ENCODE measurements around the gene CA10.

The CA10 gene

DNA sequence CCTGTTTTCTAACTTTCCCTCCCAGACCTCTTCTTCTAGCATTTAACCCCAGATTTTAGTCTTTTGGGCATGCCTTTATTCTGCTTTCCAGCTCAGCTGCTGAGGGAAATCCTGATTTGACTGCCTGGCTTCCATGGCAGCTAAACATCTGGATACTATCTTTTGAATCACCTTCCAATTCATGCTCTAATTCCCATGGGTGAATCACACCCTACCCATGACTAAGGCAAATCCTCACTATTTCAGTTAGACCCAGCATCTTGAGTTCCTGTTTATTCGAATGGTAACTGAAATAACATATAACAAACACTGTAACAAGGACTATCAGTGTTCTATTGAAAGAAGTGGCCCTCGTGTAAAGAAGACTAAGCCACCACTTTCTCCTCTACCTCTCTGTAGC, 29.8 kb downstream of the CA10 start:
- no peak for TF ChIP-seq CTCF (IDR thresholded peaks at IDR 0.05; ENCODE audit: extremely low read depth, missing control alignments)
- DNase-seq (ENCODE audit: low spot score) = no peak

DNA sequence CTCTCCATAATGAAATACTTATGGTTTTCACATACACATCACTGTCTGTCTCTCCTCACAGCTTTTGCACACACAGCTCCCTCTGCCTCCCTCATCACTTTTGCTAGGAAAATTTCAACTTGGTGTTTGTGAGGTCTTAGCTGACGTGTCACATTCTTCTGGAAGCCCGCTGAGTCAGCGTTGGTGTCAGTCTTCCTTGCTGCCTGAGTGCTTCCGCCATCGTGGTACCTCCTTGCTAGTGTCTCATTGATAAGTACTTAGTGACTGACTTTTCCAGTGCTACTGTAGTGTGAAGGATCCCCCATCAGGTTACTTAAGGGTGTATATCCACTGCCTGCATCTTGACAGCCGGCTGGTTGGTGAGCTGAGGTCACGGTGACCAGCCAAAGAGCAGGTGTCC, 33.5 kb downstream of the CA10 start:
- no peak for TF ChIP-seq CTCF (IDR thresholded peaks at IDR 0.05; ENCODE audit: extremely low read depth, missing control alignments)
- no peak for DNase-seq (ENCODE audit: low spot score)

GRCh38 chr17:52124561-52124960, 34.0 kb downstream of the CA10 start:
- no peak for TF ChIP-seq CTCF (IDR thresholded peaks at IDR 0.05; ENCODE audit: extremely low read depth, missing control alignments)
- no peak for DNase-seq (ENCODE audit: low spot score)

DNA sequence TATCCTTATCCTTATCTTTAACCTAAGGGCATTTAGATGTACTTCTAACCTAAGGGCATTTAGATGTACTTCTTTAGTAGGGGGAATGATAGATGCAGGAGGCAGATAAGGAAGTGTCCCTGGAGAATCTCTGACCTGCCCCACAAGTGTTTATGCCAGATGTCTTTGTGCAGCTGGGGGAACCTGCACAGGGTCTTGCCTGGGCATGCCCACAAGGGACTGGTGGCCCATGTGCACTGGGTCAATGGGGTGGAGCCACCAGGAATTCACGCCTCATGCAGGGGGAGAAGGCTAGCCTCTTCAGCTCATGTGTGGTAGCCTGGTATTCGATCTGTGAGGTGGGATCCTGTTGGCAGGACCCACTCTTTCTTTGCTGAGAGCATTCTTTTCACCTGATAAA, 38.0 kb downstream of the CA10 start:
- no peak for TF ChIP-seq CTCF (IDR thresholded peaks at IDR 0.05; ENCODE audit: extremely low read depth, missing control alignments)
- no peak for DNase-seq (ENCODE audit: low spot score)

GRCh38 chr17:52110923-52111581, 47.5 kb downstream of the CA10 start:
- no peak for DNase-seq (ENCODE audit: low spot score)
- no peak for TF ChIP-seq CTCF (IDR thresholded peaks at IDR 0.05; ENCODE audit: extremely low read depth, missing control alignments)

DNA sequence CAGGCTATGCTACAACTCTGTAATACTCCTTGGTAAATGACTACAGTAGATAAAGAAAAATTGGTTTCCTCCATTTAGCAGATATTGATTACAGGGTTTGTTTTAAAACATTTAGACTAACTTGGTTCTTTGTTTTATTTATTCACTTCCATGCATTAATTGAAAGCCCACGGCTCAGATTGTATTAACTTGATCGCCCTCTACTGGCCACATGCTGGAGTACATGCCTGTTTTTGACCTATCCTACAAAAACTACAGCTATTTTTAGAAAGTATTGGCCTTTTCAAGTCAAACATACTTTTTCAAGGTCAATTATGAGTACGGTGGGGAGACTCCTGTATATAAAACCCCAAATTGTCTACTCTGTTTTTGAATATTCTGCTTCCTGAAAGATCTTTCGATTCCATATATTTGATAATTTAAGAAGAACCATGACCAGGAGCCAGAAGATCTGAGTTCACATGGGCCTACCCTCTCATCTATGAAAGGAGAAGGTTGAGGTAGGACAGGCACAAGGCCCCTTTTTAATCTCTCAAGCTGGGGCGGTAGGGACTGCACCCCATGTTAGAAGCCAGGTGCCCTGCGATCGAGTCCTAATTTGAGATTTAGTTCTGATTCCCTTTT, 51.8 kb downstream of the CA10 start:
- peak; percentile 47 for DNase-seq (ENCODE audit: low spot score)
- peak; percentile 73 for TF ChIP-seq CTCF (IDR thresholded peaks at IDR 0.05; ENCODE audit: extremely low read depth, missing control alignments)

GRCh38 chr17:52106072-52106471, 52.4 kb downstream of the CA10 start:
- TF ChIP-seq CTCF (IDR thresholded peaks at IDR 0.05; ENCODE audit: extremely low read depth, missing control alignments) = no peak
- no peak for DNase-seq (ENCODE audit: low spot score)
